DMS79 treated with DMSO at 0.1 percent for 48 hours (cell line): ENCODE results near the gene PIRT.
"Not testable (repeated sequence)": the region's sequence is repeated elsewhere in the genome, so short reads cannot be mapped to it uniquely, and the experiment has no call there.

Source experiments
- DNase-seq: peaks from one replicate; lab custom pipeline; 2025; lab: John Stamatoyannopoulos, UW

PIRT gene

DNA sequence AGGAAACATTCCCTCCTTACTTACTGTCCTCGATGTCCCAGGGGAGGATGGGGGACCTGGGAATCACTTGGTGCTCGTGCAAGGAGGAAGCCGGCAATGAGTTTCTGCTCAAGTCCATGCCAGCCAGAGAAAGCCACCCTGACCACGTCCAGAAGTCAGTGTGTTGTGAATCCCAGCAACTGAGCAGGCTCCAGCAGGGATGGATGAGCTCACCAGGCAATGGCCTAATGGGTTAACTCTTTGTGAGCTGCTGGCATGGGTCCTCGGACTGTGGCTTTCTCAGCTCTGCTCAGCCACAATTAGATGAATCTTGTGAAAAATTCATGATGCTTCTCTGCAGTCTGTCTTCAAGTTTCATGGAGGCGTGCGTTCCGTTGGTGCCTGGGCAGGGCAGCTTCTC is at the start of gene PIRT:
PIRT (minus strand) TSS at position 167 of the 400 bp plus-strand sequence. CDS start 12,442 bp downstream, outside the sequence.
- no peak for DNase-seq

DNA sequence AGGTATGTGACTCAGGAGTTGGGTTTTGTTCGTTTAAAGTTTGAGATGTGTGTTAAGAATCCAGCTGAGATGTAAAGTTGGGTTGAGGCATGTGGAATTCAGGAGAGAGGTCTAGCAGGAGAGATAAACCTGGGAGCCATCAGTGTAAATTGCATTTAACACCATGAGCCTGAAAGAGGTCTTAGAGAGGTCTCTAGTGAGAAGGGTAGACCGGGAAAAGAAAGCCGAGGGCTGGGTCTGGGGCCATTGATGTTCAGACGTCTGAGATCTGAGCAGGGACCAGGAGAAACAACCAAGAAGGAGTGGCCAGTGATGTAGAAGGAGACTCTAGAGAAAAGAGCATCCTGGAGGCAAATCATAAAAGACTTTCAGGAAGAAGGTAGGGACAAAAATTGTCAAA is 44.1 kb upstream of the PIRT start:
- no peak for DNase-seq

DNA sequence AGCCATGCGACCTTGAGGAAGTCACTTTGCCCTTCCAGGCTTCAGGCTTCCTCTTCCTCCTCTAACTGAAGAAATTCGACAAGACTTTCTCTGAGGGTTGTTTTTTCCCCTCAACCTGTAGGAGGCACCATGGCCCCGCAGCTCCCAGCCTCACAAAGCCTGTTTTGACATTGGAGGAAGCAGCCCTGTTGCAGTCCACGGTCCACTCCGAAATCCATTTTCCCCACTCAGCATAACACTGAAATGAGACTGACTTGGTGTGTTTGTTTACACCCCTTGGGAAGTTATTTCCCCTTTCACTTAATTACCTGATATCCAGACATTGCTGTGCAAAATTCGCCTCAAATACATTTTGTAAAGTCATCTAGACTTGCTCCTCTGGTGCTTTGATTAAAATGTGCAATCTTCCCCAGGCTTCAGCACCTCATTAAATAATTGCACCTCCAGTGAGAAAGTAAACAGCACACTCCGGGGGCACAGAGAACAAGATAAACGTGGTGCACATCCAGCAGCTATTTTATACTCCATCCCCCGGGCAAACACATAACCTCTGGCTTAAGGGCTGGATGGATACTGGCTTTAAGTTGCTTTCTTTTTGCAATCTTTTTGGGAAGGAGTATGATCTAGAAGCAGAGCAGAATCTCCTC is 41.4 kb upstream of the PIRT start:
- DNase-seq: no peak

DNA sequence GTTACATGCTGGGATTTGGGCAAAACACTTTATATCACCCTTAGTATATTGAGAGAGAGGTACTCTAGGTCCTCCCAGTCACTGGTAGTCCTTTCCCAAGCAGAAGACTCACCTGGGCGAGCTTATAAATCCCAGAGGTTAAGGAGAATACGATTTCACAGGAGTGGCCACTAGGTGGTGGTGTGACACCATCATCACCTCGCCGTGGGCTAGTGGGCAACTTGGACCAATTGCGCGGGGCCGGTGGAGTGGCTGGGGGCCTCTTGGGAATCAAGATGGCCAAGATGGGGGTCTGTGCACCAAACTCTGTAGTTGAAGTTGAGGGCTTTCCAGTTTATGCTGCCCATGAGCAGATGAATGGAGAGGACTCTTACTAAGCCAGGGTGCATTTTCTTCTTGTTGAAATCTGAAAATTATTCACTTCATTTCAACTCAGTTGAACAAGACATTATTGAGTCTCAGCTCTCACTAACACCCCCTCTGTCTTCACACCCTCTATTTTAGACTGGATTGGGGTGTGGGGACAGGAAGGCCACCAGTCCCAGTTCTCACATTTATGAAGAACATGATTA is 38.2 kb upstream of the PIRT start:
- no peak for DNase-seq

DNA sequence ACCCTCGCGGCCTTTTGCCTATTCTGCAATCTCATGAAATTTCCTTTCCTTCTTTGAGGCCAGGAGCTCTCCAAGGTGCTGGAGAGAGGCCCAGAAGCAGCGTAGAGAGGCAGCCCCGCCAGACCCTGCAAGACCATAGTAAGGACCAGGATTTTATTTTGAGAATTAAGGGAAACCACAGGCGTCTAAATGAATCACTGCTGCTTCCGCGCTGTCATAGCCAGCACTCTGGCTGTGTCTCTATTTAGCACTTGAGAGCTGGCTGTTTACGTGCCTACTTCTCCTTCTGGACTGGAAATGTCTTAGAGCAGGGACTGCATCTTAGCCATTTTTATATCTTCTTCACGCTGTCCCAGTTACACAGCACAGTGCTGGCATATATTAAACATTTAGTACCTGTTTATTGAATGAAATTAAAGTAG is 37.6 kb upstream of the PIRT start:
- no peak for DNase-seq

DNA sequence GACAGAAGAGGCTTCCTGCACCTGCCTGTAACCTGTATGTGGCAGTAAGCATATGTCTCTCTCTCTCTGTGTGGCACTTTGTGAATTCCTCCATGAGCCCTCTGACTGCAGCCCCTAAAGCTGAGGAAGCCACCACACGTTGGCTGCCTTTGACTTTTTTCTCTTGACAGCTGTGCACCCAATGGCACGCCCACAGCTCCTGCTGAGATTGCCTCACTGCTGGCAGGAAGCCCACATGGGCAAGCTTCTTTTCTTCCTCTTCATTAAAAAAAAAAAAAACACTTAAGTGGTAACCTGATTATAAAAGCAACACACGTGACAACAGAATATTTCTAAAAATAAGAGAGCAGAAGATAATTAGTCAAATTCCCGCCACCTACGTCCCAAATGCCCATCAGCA is 34.0 kb upstream of the PIRT start:
- DNase-seq: no peak

DNA sequence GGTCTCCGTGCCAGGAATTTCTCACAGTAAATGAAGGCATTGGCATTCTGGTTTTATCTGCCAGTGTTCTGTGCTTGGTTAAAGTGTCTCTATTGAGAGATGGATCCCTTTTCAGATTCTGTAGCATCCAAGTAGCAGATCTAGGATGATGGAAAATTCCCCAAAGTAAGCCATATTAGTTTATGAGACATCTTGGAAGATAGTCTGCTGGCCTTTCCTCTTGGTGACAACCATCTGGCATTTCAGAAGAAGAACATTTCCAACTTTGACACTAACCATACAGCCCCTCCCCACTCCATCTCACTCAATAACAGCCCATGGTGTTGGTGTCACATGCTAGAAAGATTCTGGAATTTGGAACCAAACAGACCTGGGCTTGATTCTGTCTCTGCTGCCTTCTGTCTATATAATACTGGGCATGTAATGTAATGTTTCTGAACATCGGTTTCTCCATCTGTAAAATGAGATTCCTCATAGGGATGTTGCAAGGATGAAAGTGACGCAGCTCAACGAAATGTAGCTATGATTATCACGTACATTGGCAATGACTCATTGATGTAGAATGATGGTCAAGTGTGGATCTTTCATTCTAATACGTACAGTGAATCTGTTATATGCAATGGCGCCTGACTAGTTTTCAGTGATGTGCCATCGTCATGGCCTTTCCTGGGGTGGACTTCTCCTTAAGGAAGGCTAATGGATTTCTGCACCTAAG is 32.6 kb upstream of the PIRT start:
- no peak for DNase-seq

DNA sequence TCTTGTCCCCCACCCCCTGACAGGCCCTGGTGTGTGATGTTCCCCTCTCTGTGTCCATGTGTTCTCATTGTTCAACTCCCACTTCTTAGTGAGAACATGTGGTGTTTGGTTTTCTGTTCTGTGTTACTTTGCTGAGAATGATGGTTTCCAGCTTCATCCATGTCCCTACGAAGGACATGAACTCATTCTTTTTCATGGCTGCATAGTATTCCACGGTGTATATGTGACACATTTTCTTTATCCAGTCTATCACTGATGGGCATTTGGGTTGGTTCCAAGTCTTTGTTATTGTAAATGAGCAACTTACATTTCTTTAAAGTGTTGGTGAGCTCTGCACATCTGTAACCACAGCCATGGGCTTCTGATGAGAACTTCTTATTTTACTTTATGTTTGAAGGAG is 30.9 kb upstream of the PIRT start:
- not testable (repeated sequence) for DNase-seq

DNA sequence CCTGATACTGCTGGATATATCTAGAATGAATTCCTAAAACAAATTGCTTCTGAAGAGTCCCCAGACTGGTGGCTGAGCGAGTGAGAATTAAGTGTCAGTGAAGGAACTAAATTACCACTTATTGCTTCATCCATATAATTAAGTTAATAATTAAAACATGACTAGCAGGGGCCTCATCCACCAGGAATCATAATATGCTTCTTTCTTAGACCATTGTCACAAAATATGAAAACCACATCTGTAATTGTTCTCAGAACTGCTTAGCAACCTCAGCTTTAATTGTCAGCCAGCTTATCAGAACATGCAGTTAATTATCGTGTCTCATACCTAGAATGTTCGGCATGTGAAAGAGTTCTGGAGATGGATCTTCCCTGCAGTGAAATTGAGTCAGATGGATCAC is 21.2 kb upstream of the PIRT start:
- no peak for DNase-seq

DNA sequence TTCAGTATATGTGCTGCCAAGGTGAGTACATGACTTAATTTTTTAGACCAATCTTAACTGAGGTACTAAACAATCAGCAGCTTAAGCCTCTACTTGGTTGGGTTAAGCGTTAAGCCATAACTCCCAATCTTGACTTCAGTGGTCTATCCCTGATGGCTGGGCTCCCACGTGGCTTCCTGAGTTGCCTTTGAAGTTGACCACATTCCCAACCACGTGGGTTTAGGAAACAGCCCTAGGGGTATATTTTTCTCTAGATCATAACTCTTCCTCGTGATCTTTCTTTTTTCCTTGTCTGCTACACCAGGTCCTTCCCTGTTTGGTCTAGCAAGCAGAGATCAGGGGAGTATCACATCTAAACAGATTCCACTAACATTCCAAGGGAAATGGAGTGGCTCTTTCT is 20.1 kb upstream of the PIRT start:
- no peak for DNase-seq

DNA sequence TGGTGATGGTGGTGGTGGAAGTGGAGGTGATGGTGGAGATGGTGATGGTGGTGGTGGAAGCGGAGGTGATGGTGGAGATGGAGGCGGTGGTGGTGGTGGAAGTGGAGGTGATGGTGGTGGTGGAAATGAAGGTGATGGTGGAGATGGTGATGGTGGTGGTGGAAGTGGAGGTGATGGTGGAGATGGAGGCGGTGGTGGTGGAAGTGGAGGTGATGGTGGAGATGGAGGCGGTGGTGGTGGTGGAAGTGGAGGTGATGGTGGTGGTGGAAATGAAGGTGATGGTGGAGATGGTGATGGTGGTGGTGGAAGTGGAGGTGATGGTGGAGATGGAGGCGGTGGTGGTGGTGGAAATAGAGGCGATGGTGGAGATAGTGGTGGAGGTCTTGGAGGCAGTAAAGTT is 8.7 kb upstream of the PIRT start:
- DNase-seq: not testable (repeated sequence)

DNA sequence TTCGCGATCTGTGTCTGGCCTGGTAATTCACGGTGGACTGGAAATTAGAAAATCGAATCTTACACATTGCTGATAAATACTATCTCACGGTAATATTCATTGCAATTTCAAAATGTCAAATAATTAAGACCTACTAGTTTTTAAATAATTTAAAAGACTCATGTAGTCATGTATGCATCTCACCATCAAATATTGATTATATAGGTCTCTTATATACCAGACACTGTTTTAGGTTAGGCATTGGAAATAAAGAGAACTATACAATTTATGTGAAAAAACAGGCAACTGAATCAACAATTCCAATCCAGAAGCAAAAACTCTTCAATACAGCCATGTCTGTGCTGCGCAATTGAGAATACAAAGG is 7.5 kb upstream of the PIRT start:
- DNase-seq: no peak

DNA sequence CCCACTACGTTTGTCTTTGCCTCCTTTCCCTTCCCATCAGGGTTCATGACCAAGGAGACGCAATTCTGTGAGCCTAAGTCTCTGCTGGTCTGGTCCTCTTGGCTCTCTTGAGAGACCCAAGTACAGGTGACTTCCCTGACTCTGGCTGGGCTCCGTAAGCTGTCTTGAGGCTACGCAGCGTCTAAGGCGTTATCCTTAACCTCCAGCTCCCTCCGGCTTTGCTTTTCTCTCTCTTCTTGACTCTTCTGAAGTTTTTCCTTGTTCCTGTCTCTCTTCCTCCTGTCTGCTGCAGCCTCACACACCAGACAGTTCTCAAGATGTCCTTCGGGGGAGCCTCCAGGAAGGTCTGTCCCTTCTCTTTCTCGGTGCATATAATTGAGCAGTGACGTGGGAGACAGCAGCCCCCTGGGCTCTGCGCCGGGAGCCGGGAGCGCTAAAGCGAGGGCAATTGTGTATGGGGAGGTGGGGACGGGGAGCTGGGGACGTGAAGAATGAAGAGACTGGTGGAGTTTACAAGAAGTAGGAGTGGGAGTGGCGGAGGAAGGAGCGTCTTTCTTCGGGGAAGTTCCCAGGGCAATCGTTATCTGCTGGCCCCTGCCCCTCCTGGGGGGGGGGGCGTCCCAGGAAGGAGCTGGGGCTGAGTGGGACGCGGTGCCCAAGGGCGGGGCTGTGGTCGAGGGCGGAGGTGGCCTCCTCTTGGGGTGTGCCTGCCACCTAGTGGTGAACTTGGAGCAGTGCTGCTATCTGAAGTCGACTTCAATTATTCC is 6.9 kb upstream of the PIRT start:
- peak; percentile 2 for DNase-seq

DNA sequence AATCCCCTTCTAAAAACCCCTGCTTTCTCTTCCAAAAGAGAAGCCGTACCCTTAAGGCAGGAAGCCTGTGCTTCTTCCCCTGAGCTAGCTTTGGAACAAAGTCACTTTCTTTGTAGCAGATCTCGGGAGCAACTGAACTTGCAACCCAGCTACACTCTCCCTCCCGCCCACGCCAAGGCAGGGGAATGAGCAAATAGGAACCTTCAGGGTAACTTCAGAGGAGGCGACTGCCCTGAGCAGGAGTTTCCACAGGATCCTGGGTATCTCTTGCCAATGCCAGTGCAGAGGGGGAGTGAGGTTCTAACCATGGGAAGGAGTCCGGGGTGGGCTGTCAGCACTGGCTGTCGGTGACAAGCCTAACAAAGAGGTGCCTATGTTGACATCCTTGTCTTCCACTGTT is 5.9 kb upstream of the PIRT start:
- no peak for DNase-seq

DNA sequence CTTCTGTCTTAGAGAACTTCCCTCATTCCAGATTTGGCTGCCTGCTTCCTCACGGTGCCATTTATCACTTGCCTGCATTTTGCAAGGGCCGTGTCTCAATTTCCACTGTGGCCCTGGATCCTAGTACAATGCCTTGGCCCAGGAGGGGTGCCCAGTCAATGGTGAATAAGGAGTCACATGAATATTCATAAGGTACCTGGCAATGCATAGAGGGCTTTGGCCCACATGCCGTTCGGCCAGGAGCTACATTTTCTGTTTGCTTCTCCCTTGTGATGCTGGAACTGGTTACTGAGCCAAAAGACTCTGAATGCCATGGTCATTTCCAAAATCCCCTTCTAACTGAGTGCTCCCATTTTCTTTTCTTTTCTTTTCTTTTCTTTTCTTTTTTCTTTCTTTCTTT is 4.8 kb upstream of the PIRT start:
- no peak for DNase-seq

DNA sequence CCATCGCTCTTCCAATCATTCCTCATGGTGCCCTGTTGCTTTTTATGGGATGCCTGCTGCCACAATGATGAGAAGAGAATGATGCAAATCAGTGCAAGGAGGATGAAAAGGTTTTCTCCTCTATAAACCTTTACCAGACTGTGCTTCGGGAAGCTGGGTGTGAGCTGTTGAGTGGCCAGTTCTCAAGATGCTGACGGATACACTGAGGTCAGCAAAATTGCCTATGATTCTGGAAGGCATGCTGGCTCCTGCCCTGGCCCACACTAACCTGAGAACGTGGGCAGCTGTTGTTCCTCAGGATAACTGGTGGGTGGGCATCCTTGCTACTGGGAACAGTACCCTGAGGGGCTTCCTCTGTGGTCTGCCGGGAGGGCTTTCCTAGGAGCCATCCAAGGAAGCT is 795 bp upstream of the PIRT start:
- DNase-seq: no peak

DNA sequence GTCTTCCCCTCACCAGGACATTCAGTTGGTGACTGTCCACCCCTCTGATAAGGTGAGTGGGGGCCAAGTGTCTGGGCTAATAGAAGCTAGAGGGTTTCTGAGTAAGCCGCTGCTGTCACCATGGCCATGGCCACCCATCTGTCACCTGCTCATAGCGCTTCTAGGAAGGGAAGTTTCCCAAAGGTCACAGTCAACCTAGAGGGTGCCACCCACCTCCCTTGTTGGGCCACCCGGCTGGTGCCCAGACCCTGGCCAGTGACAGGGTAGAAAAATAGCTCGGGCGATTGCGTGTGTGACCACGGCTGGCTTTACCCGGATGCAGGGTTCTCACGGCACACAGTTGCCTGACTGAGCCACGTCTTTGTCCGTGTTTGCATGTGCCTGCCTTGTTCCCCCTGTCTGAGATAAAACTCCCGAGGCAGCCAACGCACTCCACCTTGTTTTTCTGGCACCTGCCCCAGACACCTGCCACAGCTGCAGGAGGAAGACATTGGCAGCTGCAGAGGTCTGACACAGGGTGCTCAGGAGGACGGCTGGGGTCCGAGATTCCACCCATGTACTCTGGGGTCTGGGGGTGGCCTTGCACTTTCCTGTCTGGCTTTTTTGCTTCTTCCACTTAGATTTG is 809 bp downstream of the PIRT start:
- DNase-seq: no peak

DNA sequence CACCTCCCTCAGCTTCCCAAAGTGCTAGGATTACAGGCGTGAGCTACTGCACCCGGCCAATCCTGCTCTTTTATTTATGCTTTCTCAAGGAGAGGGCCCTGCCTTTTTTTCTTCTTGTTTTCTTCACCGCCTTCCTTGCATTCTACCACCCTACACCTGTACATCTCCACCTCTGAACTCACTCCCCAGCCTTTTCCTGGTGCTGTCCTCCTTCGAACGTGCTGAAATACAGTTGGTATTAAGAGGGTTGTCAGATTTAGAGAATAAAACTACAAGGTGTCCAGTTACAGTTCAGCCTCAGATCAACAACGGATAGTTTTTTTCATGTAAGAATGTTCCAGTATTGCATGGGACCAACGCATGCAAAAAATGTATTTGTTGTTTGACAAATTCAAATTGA is 1.7 kb downstream of the PIRT start:
- DNase-seq: no peak

DNA sequence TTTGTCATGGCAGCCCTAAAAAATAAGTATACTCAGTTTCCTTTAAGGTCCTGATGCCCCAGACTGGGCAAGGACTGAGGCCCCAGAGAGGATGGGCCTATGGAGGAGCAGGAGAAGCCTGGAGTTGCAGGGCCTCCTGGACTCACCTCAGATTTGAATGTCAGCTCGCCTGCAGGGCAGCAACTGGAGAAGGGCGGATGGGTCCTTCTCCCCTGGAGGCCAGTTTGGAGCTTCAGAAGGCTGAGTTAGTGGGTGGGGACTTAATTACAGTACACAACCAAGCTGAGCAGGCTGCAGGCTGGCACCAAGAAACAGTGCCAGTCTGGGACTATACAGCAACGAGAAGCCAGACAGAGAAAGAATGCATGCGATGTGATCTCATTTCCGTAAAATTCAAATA is 6.2 kb downstream of the PIRT start:
- DNase-seq: no peak

DNA sequence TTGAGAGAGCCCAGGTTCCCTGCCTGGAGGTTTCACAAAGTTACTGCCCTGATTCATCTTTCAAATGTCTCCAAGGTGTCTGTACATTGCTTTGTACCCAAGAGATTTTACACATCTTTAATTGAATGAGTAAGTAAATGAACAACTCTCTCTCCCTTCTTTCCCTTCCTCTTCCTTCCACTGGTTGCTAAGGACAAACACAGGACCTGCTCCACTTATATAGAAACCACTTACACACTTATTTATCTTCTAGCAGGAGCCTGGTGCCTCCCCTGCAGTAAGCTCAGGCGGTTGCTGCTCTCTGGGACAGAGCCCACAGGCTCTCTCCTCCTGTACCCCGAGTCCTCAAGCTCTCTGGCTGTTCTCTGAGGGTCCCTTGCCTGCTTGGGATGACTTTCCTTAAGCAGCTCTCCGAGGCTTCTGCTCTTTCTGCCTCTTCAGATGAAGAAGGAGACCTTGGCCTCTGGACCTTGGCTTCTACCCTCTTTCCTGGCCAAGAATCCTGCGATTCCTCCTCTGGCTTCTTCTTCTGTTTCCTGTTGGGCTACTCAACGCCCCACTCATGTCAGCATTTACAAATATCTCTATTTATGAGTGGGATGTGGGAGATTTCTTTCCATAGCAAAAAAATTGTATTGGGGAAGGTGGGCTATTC is 9.9 kb downstream of the PIRT start:
- DNase-seq: no peak

DNA sequence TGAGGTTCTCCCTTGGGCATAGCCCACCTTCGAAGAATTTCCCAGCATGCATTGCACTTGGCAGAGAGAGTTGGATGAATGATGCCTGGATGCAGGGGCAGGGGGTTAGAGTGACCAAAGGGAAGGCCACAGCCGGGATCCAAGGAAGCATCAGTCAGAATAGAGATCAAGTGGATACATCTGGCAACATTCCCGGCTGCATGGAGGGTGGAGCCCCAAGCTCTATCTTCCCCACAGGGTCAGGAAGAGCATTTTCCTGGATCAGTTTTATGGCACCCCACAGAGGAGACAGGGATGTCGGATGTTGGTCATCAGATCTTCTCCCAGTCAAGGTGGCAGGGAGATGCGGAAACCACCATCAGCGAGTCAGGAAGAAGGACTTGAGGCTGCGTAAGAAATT is 13.0 kb downstream of the PIRT start:
- DNase-seq: no peak

DNA sequence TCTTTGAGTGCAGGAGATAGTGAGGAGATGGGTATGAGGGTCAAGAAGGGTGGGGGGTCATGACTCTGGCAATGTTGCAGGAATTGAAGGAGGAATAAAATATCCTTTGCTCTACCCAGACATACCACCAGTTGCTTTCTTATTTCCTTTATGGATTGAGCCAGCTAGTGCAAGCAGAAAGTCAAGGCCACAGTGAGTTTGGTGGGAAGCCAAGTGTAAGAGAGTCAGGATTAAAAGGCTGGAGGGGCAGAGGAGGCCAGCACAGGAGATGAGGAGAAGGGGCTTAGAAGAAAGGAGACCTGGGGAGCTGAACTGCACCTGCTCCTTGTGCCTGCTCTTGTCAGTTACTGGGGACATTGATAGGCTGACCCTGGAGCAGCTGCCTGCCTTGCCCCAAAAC is 16.1 kb downstream of the PIRT start:
- no peak for DNase-seq
